Measurements from ENCODE around the gene PLAC9.

Gene PLAC9

DNA sequence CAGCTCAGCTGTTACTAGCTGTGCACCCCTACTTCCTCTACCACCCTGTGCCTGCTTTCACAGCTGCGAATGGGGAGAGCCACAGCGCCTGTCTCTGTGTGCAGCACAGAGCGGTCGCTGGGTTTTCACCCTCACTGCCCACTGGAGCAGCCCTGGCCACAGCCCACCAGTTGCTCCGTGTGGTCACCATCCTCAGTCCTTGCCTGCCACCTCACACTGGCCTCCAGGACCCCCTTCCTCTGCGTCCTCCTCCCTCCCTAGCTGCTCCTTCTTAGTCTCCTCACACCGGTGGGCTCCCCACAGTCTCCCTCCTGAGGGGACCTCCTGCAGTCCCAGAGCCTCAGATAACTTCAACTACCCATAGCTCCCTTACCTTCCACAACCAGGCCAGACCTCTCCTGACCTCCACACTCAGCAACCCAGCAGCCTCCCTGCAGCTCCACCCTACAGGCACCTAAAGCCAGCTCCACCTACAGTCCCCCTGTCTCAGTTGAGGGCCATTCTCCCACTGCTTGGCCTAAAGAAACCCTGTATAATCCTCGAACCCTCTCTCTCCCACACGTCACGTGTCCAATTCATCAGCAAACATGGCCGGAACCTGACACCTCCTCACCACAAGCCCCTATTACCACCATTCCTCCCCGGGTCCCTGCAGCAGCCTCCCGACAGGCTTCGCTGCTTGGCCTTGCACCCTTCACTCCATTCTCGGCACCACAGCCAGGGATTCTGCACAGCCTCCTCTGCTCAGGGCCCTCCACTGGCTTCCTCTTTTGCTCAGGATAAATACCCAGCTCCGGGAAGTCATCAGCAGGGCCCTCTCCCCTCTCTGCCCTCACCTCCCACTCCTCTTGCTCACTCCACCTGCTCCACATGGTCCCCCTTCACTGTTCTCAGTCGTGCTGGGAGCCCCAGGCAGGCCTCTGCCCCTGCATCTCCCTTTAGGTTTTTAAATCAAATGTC lies 28.1 kb downstream of the PLAC9 start:
- TF ChIP-seq, protein P1, sequence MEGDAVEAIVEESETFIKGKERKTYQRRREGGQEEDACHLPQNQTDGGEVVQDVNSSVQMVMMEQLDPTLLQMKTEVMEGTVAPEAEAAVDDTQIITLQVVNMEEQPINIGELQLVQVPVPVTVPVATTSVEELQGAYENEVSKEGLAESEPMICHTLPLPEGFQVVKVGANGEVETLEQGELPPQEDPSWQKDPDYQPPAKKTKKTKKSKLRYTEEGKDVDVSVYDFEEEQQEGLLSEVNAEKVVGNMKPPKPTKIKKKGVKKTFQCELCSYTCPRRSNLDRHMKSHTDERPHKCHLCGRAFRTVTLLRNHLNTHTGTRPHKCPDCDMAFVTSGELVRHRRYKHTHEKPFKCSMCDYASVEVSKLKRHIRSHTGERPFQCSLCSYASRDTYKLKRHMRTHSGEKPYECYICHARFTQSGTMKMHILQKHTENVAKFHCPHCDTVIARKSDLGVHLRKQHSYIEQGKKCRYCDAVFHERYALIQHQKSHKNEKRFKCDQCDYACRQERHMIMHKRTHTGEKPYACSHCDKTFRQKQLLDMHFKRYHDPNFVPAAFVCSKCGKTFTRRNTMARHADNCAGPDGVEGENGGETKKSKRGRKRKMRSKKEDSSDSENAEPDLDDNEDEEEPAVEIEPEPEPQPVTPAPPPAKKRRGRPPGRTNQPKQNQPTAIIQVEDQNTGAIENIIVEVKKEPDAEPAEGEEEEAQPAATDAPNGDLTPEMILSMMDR (conservative IDR thresholded peaks at IDR 0.05; ENCODE audit: low read length), result no peak
- H3K4me3 ChIP-seq (ENCODE audit: low read length), result no peak overlapping the region
- no peak for DNase-seq (ENCODE audit: low read depth)

DNA sequence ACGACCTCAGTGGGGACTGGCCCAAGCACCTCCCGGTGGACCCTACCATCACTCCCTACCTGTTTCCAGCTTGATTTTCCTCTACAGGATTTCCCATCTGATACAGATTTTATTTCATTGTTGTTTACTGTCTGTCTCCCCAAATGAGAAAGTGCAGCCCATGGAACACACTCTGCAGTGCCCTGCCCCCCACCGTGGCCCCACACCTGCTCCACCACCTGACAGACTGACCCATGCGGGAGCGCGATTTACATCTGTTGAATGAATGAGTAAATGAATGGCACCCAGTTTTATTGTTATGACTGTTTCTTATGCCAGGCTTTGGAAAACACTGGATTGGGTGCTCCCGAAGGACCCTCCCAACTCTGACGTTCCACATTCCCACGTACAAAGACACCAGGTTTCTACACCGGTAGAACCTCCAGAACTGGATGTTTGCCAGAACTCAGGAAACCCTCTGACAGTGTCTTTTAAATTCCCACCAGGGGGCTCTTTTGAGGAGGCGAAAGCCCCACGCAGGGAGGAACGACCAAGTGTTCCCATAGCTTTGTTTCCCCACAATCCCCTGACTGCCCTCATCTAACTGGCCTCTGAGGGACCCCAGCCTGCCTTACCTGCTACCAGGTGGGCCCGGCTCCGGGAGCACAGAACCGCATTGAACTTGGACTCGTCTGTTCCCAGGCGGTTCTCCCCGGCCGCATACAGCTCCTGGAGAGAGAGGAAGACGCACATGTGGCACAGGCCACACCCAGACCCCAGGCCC lies 29.0 kb downstream of the PLAC9 start:
- TF ChIP-seq, protein P1 (conservative IDR thresholded peaks at IDR 0.05; ENCODE audit: low read length), result peak; percentile 20
- DNase-seq (ENCODE audit: low read depth), result no peak
- no peak overlapping the region for H3K4me3 ChIP-seq (ENCODE audit: low read length)

DNA sequence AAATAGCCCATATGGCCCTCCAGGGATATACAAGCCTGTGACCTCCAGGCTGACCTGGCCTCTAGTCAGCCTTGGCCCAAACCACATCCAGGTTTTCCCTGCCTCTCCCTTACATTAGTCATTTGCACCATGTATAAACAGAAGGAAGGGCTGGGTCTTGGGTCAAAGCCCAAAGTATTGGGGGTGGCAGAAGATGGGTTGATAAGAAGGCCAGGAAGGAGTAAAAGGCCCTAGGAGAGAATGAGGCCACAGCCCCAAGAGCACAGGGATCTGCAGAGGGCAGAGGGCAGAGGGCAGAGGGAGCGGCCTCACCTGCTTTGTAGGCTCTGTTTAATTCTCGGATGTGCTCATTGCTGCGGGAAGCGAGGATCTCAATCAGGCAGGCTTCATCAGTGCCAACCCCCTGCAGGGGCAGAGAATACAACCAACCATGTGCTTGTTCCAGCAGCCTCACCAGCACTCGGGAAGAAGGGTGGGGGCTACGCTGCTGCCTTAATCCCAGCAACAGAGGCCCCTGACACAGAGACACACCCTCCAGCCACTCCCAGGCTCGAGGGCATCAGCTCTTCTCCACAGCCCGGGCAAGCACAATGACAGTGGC lies 31.3 kb downstream of the PLAC9 start:
- DNase-seq (ENCODE audit: low read depth), result peak; percentile 62
- TF ChIP-seq, protein P1 (conservative IDR thresholded peaks at IDR 0.05; ENCODE audit: low read length), result no peak
- H3K4me3 ChIP-seq (ENCODE audit: low read length), result no peak overlapping the region

DNA sequence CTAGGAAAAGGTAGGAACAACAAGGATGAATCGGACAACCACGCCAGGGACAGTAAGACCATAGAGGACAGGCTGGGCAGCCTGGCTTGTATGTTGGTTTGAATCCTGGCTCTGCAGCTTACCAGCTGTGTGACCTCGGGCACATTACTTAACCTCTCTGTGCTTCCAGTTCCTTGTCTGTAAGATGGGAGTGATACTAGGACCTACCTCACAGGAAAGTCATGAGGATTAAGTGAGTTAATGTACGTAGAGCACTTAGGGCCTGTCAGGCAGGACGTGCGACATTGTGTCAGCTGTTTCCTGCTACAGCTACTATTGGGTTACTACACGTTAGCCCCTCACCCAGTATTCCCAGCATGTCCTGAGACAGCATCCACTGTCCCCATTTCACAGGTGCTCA lies 32.1 kb downstream of the PLAC9 start:
- H3K4me3 ChIP-seq (ENCODE audit: low read length), result no peak overlapping the region
- TF ChIP-seq, protein P1 (conservative IDR thresholded peaks at IDR 0.05; ENCODE audit: low read length), result no peak
- no peak for DNase-seq (ENCODE audit: low read depth)

DNA sequence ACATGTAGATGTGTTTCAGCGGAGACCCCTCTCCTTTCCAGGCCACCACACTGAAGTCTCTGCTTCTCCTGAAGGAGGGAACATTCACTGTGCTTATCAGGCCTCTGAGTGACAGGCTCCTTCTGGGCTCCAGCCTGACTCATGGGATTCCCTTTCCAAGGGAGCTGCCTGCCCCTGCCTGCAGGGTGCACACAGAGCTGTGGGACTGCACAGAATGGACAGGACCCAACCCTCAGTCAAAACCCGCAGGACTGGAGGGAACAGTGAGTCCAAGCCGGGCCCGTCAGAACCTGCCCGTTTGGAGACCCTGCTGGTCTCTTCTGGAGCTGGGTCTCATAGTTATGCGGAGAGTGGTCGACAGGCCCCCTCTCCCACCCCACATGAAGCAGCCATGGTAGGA lies 32.6 kb downstream of the PLAC9 start:
- TF ChIP-seq, protein P1 (conservative IDR thresholded peaks at IDR 0.05; ENCODE audit: low read length), result peak; percentile 13; the same call in 1 of the 2 replicates
- no peak for DNase-seq (ENCODE audit: low read depth)

DNA sequence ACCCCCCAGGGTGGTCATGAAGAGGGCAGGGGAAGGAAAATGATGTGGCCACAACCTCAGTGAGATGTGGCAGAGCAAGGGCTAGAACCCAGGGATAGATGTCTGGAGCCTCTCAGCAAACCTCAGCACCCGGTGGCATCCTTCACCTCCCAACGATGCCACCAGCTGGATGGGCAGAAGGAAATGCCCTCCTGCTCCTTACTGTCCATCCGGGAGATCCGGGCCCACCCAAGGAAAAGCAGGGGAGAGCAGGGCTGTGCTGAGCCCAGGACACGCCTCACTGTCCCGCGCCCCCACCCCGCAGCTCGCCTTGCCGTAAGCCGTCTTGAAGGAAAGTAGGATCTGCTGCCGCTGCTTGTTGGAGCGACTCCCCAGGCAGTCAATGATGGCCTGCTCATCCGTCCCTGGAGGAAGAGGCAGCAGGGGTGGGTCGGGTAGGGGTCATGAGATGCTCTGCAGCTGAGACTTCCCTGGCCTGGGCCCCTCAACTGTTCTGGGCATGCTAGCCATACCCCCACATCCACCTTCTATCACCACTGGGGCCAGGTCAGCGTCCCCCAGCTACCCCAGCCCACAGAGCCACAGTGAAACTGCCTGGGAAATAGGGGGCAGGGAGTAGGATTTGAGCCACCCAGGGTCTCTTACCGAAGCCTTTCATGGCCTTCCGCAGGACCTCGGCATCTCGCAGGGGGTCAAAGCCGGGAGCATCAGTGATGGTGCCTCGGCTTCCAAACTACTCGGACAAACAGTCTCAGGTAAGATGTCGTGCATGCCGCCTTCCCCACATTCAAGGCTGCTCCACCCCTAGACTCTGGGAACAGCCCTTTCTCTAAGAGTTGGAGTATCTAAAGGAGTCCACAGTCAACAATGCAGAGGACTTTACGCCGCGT lies 34.3 kb downstream of the PLAC9 start:
- no peak for DNase-seq (ENCODE audit: low read depth)
- TF ChIP-seq, protein P1 (conservative IDR thresholded peaks at IDR 0.05; ENCODE audit: low read length), result no peak
- H3K4me3 ChIP-seq (ENCODE audit: low read length), result no peak overlapping the region

More for the DNA sequence above, 32.6 kb downstream of the PLAC9 start:
- H3K4me3 ChIP-seq (ENCODE audit: low read length), result no peak overlapping the region

Measured in AG10803 (cell line).